Measurements from ENCODE around the gene SUPT3H.

- TF ChIP-seq, protein P1, sequence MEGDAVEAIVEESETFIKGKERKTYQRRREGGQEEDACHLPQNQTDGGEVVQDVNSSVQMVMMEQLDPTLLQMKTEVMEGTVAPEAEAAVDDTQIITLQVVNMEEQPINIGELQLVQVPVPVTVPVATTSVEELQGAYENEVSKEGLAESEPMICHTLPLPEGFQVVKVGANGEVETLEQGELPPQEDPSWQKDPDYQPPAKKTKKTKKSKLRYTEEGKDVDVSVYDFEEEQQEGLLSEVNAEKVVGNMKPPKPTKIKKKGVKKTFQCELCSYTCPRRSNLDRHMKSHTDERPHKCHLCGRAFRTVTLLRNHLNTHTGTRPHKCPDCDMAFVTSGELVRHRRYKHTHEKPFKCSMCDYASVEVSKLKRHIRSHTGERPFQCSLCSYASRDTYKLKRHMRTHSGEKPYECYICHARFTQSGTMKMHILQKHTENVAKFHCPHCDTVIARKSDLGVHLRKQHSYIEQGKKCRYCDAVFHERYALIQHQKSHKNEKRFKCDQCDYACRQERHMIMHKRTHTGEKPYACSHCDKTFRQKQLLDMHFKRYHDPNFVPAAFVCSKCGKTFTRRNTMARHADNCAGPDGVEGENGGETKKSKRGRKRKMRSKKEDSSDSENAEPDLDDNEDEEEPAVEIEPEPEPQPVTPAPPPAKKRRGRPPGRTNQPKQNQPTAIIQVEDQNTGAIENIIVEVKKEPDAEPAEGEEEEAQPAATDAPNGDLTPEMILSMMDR (IDR thresholded peaks at IDR 0.05; ENCODE audit: low read depth, low read length, missing input control) = no peak
- TF ChIP-seq RXRA (IDR thresholded peaks at IDR 0.05) (no peak), MAX (IDR thresholded peaks at IDR 0.05) (no peak), EGR1 (IDR thresholded peaks at IDR 0.05; ENCODE audit: low read depth in 2 of 2) (no peak)
Observed at GRCh38 chr6:45260696-45261095, 117.0 kb downstream of the SUPT3H start.
